Thymus (tissue), 11 donors: Measurements from ENCODE around the gene GPR75. TPM values are rescaled to one million over a fixed set of nuclear protein-coding genes. Genes with fewer than 3 reads are reported as not detected.

Experiments used
- DNase-seq, 9 donors: peaks; one replicate each; pipeline ENCODE4 v3.0.0-alpha.2; 2013; ENCODE audit warnings: low spot score in 9 of 9, low read depth in 6 of 9, missing footprints in 1 of 9
- H3K27ac ChIP-seq, 2 donors: one replicate each; pipeline ENCODE4 v1.5.1; 2013; ENCODE audit warnings: control low read depth in 1 of 2, low read depth in 1 of 2, low read length in 1 of 2, mild to moderate bottlenecking in 1 of 2, moderate library complexity in 1 of 2
- H3K27me3 ChIP-seq, 2 donors: one replicate each; pipeline ENCODE4 v1.5.1; 2013; ENCODE audit warnings: low read length in 1 of 2; ENCODE audit not compliant: control insufficient read depth in 2 of 2, insufficient read depth in 1 of 2
- H3K36me3 ChIP-seq, 2 donors: one replicate each; pipeline ENCODE4 v1.5.1; 2013; ENCODE audit warnings: low read length in 1 of 2, mild to moderate bottlenecking in 1 of 2, moderate library complexity in 1 of 2; ENCODE audit not compliant: control insufficient read depth in 2 of 2, insufficient read depth in 2 of 2
- H3K4me1 ChIP-seq, 2 donors: one replicate each; pipeline ENCODE4 v1.5.1; 2013; ENCODE audit warnings: low read length in 2 of 2; ENCODE audit not compliant: control insufficient read depth in 2 of 2, insufficient read depth in 2 of 2
- H3K4me3 ChIP-seq, 2 donors: one replicate each; pipeline ENCODE4 v1.5.1; 2013; ENCODE audit warnings: low read length in 2 of 2, control low read depth in 1 of 2, mild to moderate bottlenecking in 1 of 2
- H3K9me3 ChIP-seq, 2 donors: one replicate each; pipeline ENCODE4 v1.5.1; 2013; ENCODE audit warnings: low read length in 1 of 2, mild to moderate bottlenecking in 1 of 2; ENCODE audit not compliant: control insufficient read depth in 2 of 2, insufficient read depth in 1 of 2
- WGBS: extraction: QIAGEN DNeasy Blood & Tissue Kit; methylation state at CpG from one replicate; pipeline ENCODE4 v1.1.7; 2013; 5-methylcytosine and 5-hydroxymethylcytosine counted together
- polyA plus RNA-seq: library from polyadenylated mRNA; stranded (reverse); fragments of 200-250 nt; gene quantifications from one replicate; pipeline ENCODE4 v1.2.3, GENCODE V29; 2013
- total RNA-seq: library from RNA; stranded (reverse); fragments of 120-200 nt; gene quantifications from one replicate; pipeline ENCODE4 v1.2.4, GENCODE V29; 2013
- donor health status: healthy.

Gene GPR75
- total and polyA plus RNA-seq, 2 donors, result 0.50 to 0.57 TPM

- H3K27ac ChIP-seq, result no peak overlapping the region
- peaks cover 4 to 65% of the 10 kb centered on the region in 2 donors for H3K36me3 ChIP-seq
- no peaks in the 10 kb centered on the region for H3K9me3 ChIP-seq
- H3K4me3 ChIP-seq, result no peak overlapping the region
- H3K4me1 ChIP-seq, result no peaks in the 10 kb centered on the region
- no peaks in the 10 kb centered on the region for H3K27me3 ChIP-seq
- DNase-seq, result no peak
Measured at GRCh38 chr2:53881986-53882385, 22.2 kb upstream of the GPR75 start.

- Histone ChIP-seq H3K27me3 (no peaks in the 10 kb centered on the region), H3K9me3 (no peaks in the 10 kb centered on the region), H3K36me3 (peaks cover 4 to 62% of the 10 kb centered on the region in 2 donors), H3K27ac (no peak overlapping the region), H3K4me1 (no peaks in the 10 kb centered on the region), H3K4me3 (no peak overlapping the region)
- 99% methylated on average over 2 of the region's 2 CpGs for WGBS
- DNase-seq, result no peak
Measured at GRCh38 chr2:53881360-53881759, 21.6 kb upstream of the GPR75 start.

- Histone ChIP-seq H3K27ac (no peak overlapping the region), H3K27me3 (no peaks in the 10 kb centered on the region), H3K4me1 (no peaks in the 10 kb centered on the region), H3K9me3 (no peaks in the 10 kb centered on the region), H3K4me3 (no peak overlapping the region), H3K36me3 (peaks cover 4 to 56% of the 10 kb centered on the region in 2 donors)
- DNase-seq, result no peak
- WGBS, result 98% methylated on average over 3 of the region's 3 CpGs
Measured at GRCh38 chr2:53880756-53881155, 21.0 kb upstream of the GPR75 start.

GRCh38 chr2:53877556-53877955, 17.8 kb upstream of the GPR75 start:
- H3K27ac ChIP-seq, result no peak overlapping the region
- H3K36me3 ChIP-seq, result peaks cover 12 to 57% of the 10 kb centered on the region in 2 donors
- DNase-seq, result no peak
- H3K27me3 ChIP-seq, result no peaks in the 10 kb centered on the region
- H3K9me3 ChIP-seq, result no peaks in the 10 kb centered on the region
- 97% methylated on average over 2 of the region's 2 CpGs for WGBS
- H3K4me3 ChIP-seq, result no peak overlapping the region
- H3K4me1 ChIP-seq, result no peaks in the 10 kb centered on the region

GRCh38 chr2:53877112-53877511, 17.3 kb upstream of the GPR75 start:
- Histone ChIP-seq H3K36me3 (peaks cover 12 to 52% of the 10 kb centered on the region in 2 donors), H3K4me1 (no peaks in the 10 kb centered on the region), H3K4me3 (no peak overlapping the region), H3K27ac (no peak overlapping the region), H3K27me3 (no peaks in the 10 kb centered on the region), H3K9me3 (no peaks in the 10 kb centered on the region)
- 44% methylated on average over 1 of the region's 1 CpG for WGBS
- no peak for DNase-seq

- peaks cover 10 to 44% of the 10 kb centered on the region in 2 donors for H3K36me3 ChIP-seq
- no peak overlapping the region for H3K4me3 ChIP-seq
- DNase-seq, result no peak
- no peaks in the 10 kb centered on the region for H3K9me3 ChIP-seq
- H3K27me3 ChIP-seq, result no peaks in the 10 kb centered on the region
- WGBS, result 91% methylated on average over 7 of the region's 7 CpGs
- no peaks in the 10 kb centered on the region for H3K4me1 ChIP-seq
- H3K27ac ChIP-seq, result no peak overlapping the region
Measured at GRCh38 chr2:53874401-53874950, 14.7 kb upstream of the GPR75 start.

GRCh38 chr2:53867773-53868172, 8.0 kb upstream of the GPR75 start:
- Histone ChIP-seq H3K4me3 (no peak overlapping the region), H3K9me3 (no peaks in the 10 kb centered on the region), H3K27me3 (no peaks in the 10 kb centered on the region), H3K36me3 (peaks cover 27 to 54% of the 10 kb centered on the region in 2 donors), H3K4me1 (no peaks in the 10 kb centered on the region), H3K27ac (no peak overlapping the region)
- 97% methylated on average over 2 of the region's 2 CpGs for WGBS
- no peak for DNase-seq

- Histone ChIP-seq H3K4me3 (no peak overlapping the region), H3K27me3 (no peaks in the 10 kb centered on the region), H3K9me3 (no peaks in the 10 kb centered on the region), H3K36me3 (peaks cover 27 to 54% of the 10 kb centered on the region in 2 donors), H3K4me1 (no peaks in the 10 kb centered on the region), H3K27ac (no peak overlapping the region)
- no peak for DNase-seq
- WGBS, result 97% methylated on average over 5 of the region's 5 CpGs
Measured at GRCh38 chr2:53867169-53867568, 7.4 kb upstream of the GPR75 start.

- H3K9me3 ChIP-seq, result no peaks in the 10 kb centered on the region
- H3K36me3 ChIP-seq, result peaks cover 27 to 50% of the 10 kb centered on the region in 2 donors
- no peaks in the 10 kb centered on the region for H3K4me1 ChIP-seq
- no peak overlapping the region for H3K27ac ChIP-seq
- DNase-seq, result no peak
- H3K4me3 ChIP-seq, result no peak overlapping the region
- H3K27me3 ChIP-seq, result no peaks in the 10 kb centered on the region
- 97% methylated on average over 5 of the region's 5 CpGs for WGBS
Measured at GRCh38 chr2:53865962-53866361, 6.2 kb upstream of the GPR75 start.

GRCh38 chr2:53865264-53865663, 5.5 kb upstream of the GPR75 start:
- no peak overlapping the region for H3K4me3 ChIP-seq
- no peak for DNase-seq
- H3K27me3 ChIP-seq, result no peaks in the 10 kb centered on the region
- H3K27ac ChIP-seq, result no peak overlapping the region
- WGBS, result 96% methylated on average over 2 of the region's 2 CpGs
- H3K9me3 ChIP-seq, result no peaks in the 10 kb centered on the region
- H3K36me3 ChIP-seq, result peaks cover 27 to 43% of the 10 kb centered on the region in 2 donors
- H3K4me1 ChIP-seq, result no peaks in the 10 kb centered on the region
